ENCODE data around the gene DEXI.

Gene DEXI

DNA sequence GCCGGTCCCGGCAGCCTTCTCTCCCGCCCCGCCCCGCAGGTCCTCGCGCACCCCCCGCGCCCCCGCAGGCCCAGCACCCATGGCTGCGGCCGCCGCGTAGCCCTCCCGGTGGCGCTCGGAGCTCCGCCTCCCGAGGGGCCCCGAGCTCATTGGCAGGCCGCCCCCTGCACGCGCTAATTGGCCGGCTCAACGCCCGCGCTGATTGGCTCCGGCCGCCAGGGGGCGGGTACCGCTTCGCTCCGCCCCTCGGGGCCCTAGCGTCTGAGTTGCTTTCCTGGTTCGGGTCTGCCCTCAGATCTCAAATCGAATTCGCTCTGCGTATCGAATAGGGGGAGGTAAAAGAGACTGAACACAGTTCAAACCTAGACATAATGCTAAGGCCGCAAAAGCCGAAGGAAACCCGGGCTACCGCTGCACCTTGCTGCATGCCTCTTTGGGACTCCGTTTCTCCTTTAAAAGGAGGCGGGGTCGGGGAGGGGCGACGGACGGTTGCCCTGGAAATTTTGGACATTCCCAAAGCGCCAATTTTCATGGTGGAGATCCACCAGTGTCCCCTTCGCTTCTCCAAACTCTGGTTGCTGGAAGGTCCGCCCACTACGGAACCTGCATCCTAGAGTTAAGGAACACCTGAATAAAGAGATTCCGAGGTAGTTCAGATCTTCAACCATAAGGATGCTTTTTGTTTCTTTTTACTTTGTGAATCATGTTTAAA is at the start of gene DEXI:
TSS of gene DEXI (minus strand) at position 117 of the 712 bp plus-strand sequence. CDS start 463 bp downstream, outside the sequence.
- Histone ChIP-seq H3K27me3 (peaks cover 6% of the 10 kb centered on the region), H3K4me3 (ENCODE audit: low read depth in 1 of 2, low read length in 1 of 2) (peak within 1 kb of the TSS; percentile 76 to 84), H3K9me3 (no peaks in the 10 kb centered on the region), H3K4me1 (ENCODE audit: control insufficient read depth in 1 of 2, insufficient read depth in 1 of 2, low read depth in 1 of 2, low read length in 1 of 2) (peaks cover 64 to 85% of the 10 kb centered on the region in 2 experiments), H3K36me3 (no peaks in the 10 kb centered on the region), H3K27ac (peak within 1 kb of the TSS; percentile 50)
- TF ChIP-seq, protein P1, sequence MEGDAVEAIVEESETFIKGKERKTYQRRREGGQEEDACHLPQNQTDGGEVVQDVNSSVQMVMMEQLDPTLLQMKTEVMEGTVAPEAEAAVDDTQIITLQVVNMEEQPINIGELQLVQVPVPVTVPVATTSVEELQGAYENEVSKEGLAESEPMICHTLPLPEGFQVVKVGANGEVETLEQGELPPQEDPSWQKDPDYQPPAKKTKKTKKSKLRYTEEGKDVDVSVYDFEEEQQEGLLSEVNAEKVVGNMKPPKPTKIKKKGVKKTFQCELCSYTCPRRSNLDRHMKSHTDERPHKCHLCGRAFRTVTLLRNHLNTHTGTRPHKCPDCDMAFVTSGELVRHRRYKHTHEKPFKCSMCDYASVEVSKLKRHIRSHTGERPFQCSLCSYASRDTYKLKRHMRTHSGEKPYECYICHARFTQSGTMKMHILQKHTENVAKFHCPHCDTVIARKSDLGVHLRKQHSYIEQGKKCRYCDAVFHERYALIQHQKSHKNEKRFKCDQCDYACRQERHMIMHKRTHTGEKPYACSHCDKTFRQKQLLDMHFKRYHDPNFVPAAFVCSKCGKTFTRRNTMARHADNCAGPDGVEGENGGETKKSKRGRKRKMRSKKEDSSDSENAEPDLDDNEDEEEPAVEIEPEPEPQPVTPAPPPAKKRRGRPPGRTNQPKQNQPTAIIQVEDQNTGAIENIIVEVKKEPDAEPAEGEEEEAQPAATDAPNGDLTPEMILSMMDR (IDR thresholded peaks at IDR 0.05), result peak; percentile 46

GRCh38 chr16:10990378-10990777 is 48.1 kb upstream of the DEXI start:
- Histone ChIP-seq H3K27ac (no peak overlapping the region), H3K4me3 (ENCODE audit: low read depth in 1 of 2, low read length in 1 of 2) (no peak overlapping the region), H3K4me1 (ENCODE audit: control insufficient read depth in 1 of 2, insufficient read depth in 1 of 2, low read depth in 1 of 2, low read length in 1 of 2) (no peaks in the 10 kb centered on the region), H3K27me3 (no peaks in the 10 kb centered on the region), H3K36me3 (peaks cover 78% of the 10 kb centered on the region), H3K9me3 (no peaks in the 10 kb centered on the region)
- TF ChIP-seq, protein P1 (IDR thresholded peaks at IDR 0.05), result no peak

GRCh38 chr16:10989559-10989958 is 47.3 kb upstream of the DEXI start:
- no peaks in the 10 kb centered on the region for H3K4me1 ChIP-seq (ENCODE audit: control insufficient read depth in 1 of 2, insufficient read depth in 1 of 2, low read depth in 1 of 2, low read length in 1 of 2)
- H3K9me3 ChIP-seq, result no peaks in the 10 kb centered on the region
- no peaks in the 10 kb centered on the region for H3K27me3 ChIP-seq
- no peak overlapping the region for H3K27ac ChIP-seq
- no peak overlapping the region for H3K4me3 ChIP-seq (ENCODE audit: low read depth in 1 of 2, low read length in 1 of 2)
- TF ChIP-seq, protein P1 (IDR thresholded peaks at IDR 0.05), result no peak
- peaks cover 72% of the 10 kb centered on the region for H3K36me3 ChIP-seq

DNA sequence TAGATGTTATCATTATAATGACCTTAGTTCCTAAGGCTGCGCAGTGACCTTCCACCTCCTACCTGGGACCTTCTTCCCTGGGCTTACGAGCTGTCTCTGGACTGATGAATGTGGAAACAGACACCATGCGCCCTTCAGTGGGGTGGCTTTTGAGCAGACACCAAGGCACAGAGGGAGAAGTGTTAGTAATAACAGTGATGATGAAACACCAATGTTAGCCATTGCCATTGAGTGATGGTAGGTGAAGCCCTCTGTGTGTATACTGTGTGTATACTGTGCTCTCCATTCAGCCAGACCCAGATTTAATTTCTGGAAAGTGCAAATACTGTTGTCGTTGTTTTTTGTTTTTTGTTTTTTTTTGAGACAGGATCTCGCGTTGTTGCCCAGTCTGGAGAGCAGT is 46.6 kb upstream of the DEXI start:
- Histone ChIP-seq H3K27ac (no peak overlapping the region), H3K4me3 (ENCODE audit: low read depth in 1 of 2, low read length in 1 of 2) (no peak overlapping the region), H3K4me1 (ENCODE audit: control insufficient read depth in 1 of 2, insufficient read depth in 1 of 2, low read depth in 1 of 2, low read length in 1 of 2) (no peaks in the 10 kb centered on the region), H3K9me3 (no peaks in the 10 kb centered on the region), H3K27me3 (no peaks in the 10 kb centered on the region), H3K36me3 (peaks cover 72% of the 10 kb centered on the region)
- TF ChIP-seq, protein P1 (IDR thresholded peaks at IDR 0.05), result no peak

DNA sequence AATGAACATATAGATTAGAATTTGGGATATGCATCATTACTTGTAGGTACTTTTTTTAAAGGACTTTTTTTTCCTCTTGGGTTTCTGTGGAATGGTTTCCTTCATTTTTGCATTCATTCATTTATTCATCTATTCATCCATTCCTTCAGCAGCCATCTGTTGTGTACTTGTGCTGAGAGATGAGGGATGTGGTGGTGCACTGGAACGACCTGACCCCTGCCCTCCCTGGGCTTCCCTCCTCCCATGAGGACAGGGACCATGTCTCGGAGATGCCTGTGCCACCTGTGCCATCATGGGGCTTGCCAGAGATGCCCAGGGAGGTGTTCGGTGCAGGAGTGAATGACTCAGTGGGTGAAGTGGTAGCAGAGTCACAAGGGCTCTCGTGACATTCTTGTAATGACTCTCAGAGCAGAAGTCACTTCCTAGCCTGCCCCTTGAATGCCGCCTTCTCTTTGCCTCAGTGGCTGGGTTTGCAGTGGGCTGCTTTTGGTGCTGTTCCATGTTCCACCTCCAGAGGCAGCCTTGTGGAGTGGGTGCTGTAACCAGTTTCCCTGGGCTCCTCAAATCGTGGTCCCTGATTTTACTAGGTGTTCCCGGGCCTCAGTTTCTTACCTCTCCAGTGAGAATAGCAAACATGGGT is 46.0 kb upstream of the DEXI start:
- Histone ChIP-seq H3K4me3 (ENCODE audit: low read depth in 1 of 2, low read length in 1 of 2) (no peak overlapping the region), H3K27ac (no peak overlapping the region), H3K9me3 (no peaks in the 10 kb centered on the region), H3K4me1 (ENCODE audit: control insufficient read depth in 1 of 2, insufficient read depth in 1 of 2, low read depth in 1 of 2, low read length in 1 of 2) (no peaks in the 10 kb centered on the region), H3K36me3 (peaks cover 72% of the 10 kb centered on the region), H3K27me3 (no peaks in the 10 kb centered on the region)
- TF ChIP-seq, protein P1 (IDR thresholded peaks at IDR 0.05), result no peak

Data from neutrophil (primary cell).